ENCODE data around the gene ALG10B.
A peak's percentile ranks its signal among the peaks of the same experiment; 100 is the strongest.
"Not testable (repeated sequence)": the region's sequence is repeated elsewhere in the genome, so short reads cannot be mapped to it uniquely, and the experiment has no call there.

Gene ALG10B, protein sequence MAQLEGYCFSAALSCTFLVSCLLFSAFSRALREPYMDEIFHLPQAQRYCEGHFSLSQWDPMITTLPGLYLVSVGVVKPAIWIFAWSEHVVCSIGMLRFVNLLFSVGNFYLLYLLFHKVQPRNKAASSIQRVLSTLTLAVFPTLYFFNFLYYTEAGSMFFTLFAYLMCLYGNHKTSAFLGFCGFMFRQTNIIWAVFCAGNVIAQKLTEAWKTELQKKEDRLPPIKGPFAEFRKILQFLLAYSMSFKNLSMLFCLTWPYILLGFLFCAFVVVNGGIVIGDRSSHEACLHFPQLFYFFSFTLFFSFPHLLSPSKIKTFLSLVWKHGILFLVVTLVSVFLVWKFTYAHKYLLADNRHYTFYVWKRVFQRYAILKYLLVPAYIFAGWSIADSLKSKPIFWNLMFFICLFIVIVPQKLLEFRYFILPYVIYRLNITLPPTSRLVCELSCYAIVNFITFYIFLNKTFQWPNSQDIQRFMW

DNA sequence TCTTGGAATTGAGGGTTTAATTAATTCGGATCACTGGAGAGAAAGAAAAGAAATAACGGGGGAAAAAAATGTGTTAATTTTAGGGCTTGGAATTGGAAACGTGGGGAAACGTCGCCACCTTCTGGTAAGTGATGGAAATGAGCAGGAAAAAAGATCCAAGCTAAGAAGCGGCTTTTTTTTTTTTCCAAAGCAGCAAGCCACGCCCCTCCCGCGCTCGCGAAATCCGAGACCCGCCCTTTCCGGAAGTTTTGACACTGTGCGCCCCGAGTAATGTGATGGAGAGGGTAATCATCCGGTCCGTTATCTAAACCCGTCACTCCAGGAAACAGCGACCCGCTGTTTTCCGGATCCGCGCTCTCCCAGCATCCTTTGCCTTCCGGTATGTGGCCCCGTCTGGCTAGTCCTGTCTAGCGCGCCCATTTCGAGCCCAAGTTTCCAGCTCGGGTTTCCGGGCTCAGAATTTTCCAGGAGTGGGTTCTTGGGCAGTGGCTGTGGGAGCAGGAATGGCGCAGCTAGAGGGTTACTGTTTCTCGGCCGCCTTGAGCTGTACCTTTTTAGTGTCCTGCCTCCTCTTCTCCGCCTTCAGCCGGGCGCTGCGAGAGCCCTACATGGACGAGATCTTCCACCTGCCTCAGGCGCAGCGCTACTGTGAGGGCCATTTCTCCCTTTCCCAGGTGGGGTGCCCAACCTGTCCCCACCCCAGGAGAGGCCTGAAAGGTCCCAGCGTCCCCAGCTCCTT, at the start of gene ALG10B:
TSS of gene ALG10B (plus strand) at position 384 of the 739 bp plus-strand sequence. CDS start at position 504, 120 bp downstream.
- peak in 2 of 3 experiments; percentile 96 to 99 for DNase-seq

GRCh38 chr12:38268612-38269011, 48.0 kb upstream of the ALG10B start:
- no peak for DNase-seq

GRCh38 chr12:38269897-38270296, 46.7 kb upstream of the ALG10B start:
- no peak for DNase-seq

DNA sequence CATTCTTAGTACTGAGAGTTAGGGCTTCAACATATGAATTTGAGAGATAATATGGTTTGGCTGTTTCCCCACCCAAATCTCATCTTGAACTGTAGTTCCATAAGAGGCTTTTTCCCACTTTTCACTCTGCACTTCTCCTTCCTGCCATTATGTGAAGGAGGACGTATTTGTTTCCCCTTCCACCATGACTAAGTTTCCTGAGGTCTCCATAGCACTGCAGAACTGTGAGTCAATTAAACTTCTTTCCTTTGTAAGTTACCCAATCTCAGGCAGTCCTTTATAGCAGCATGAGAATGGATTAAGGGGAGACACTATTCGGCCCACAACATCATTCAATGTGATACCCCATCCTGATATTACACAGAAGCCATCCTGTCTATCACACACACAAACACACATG, 36.8 kb upstream of the ALG10B start:
- DNase-seq, result no peak

- DNase-seq, result peak in 1 of 3 experiments; percentile 38
Measured at GRCh38 chr12:38282886-38283285, 33.7 kb upstream of the ALG10B start.

- no peak for DNase-seq
Measured at GRCh38 chr12:38289396-38289795, 27.2 kb upstream of the ALG10B start.

GRCh38 chr12:38291160-38291559, 25.4 kb upstream of the ALG10B start:
- DNase-seq, result no peak

GRCh38 chr12:38302972-38303371, 13.6 kb upstream of the ALG10B start:
- not testable (repeated sequence) for DNase-seq

GRCh38 chr12:38321966-38322365, 5.4 kb downstream of the ALG10B start:
- DNase-seq, result not testable (repeated sequence)

DNA sequence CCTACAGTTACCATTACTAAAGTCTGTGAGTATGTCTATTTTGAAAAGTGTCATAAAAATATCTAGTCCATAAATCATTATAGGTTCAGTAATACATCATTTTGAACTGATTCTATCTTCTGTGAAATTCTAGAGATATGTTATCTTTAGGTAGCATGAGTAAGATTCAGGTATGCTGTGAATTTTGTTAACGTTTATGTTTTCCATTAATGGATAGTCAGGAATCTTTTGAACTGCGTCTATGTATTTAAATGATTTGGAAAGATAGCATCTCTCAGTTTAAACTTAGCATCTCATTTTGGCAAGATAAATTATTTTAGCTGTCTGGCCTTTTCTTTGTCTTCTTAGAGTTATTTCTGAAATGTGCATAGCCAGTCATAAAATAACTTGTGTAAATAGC, 8.3 kb downstream of the ALG10B start:
- no peak for DNase-seq

DNA sequence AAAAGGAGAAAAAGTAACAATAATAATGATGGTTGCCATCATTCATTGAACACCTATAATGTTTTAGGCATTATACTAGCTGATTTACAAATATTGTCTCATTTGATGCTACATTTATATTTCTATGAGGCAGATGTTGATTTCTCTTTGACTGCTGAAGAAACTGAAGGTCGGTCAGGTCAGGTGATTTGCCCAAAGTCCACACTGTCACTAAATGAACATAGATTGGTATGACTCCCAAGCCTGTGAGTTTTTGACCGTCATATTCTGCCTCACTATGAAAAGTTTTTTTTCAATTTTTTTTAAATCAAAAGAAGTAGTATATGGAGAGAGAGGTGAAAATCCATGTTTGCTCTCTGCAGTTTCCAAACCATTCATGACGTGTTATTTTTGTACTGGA, 10.8 kb downstream of the ALG10B start:
- no peak for DNase-seq

DNA sequence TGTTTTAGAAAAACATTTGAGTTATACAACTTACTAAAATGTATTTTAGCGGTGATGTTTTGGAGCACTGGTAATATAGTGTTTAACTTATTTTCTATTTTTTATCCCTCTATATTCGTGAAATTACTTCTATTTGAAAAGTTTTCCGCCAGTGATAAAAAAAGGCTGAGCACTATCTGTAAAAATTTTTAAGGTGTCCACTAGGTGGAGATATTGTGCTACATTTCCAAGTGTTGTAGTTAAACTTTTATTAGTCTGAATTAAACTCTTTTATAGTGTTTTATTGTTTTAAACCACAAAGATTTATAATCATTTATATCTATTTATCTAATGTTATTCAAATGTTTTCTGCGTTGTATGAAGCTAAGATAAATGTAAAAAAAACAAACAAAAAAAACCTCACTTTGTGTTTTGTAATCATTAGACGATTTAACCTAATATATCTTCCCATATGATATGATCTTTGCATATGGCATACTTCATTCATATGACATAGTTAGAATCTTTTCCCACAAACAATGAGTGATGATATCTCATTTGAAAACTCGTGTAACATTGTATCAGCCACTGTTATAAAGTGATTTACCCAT, 11.8 kb downstream of the ALG10B start:
- peak in 1 of 3 experiments; percentile 66 for DNase-seq

DNA sequence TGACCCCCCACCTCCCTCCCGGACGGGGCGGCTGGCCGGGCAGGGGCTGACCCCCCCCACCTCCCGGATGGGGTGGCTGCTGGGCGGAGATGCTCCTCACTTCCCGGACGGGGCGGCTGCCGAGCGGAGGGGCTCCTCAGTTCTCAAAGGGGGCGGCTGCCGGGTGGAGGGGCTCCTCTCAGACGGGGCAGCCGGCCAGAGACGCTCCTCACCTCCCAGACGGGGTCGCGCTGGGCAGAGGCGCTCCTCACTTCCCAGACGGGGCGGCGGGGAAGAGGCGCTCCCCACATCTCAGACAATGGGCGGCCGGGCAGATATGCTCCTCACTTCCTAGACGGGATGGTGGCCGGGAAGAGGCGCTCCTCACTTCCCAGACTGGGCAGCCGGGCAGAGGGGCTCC, 13.8 kb downstream of the ALG10B start:
- not testable (repeated sequence) for DNase-seq

GRCh38 chr12:38332814-38333213, 16.2 kb downstream of the ALG10B start:
- peak in 1 of 3 experiments; percentile 38 for DNase-seq

- no peak for DNase-seq
Measured at GRCh38 chr12:38342444-38342843, 25.9 kb downstream of the ALG10B start.

DNA sequence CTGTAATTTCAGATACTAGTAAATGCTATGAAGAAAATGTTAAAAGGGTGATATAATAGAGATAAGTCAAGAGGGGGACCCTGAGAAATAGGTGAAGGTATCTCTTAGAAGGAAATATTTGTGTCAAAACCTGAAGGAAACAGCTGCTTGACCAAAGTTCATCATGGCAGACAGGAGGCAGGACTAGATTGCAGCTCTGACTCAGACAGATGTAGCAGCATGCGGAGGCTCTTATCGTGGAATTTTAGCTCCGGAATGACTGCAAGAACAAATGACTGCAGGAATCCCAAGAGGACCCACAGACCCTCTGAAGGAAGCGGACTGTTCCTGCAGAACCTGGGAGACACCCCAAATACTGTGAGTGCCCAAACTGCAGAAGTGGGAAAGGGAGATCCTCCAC, 26.7 kb downstream of the ALG10B start:
- not testable (repeated sequence) for DNase-seq

- DNase-seq, result not testable (repeated sequence)
Measured at GRCh38 chr12:38343916-38344315, 27.3 kb downstream of the ALG10B start.

GRCh38 chr12:38350342-38351174, 34.0 kb downstream of the ALG10B start:
- DNase-seq, result no peak

DNA sequence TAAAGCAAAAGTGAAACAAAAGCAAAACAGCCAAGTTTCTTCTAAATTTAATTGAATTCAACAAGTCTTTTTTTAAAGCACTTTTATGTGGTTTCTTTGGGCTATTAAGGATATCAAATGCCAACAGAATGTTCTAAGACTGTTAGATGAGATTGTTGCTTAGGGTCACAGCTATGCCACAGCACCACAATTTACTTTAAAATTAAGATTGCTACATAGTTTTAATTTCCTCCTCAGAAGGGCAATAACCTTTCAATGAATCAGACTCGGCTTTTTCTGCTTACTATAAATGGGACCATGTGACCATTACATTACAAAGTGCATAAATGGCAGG, 34.6 kb downstream of the ALG10B start:
- DNase-seq, result not testable (repeated sequence)

- DNase-seq, result no peak
Measured at GRCh38 chr12:38367506-38367905, 50.9 kb downstream of the ALG10B start.

DNA sequence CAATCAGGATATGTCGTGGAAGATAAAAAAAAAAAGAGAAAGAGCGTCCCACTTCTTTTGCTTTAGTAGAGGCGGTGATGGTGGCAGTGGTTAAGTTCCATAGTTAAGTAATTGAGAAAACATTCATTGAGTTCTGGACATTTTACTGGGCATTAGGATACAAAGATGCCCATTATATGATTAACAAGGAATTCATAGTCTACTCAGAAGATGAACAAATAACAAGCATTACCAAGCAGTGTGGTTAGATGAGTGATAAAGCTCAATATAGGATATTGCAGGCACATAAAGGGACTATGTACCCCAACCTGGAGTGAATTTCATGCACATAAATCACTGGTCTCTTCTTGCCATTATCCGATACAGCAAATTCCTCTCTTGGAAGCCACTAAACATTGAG, 53.7 kb downstream of the ALG10B start:
- no peak for DNase-seq

- DNase-seq, result no peak
Measured at GRCh38 chr12:38373784-38374183, 57.2 kb downstream of the ALG10B start.

- no peak for DNase-seq
Measured at GRCh38 chr12:38374751-38375150, 58.2 kb downstream of the ALG10B start.

Data from NCI-H1417 (cell line).